ENCODE results near the gene CCNC. TPM values are rescaled to one million over a fixed set of nuclear protein-coding genes. Genes with fewer than 3 reads are reported as not detected.

CCNC gene
- total RNA-seq, 1 donor from 2014 or later, result 52.1 TPM

- H3K4me1 Mint-ChIP-seq (ENCODE audit: low read depth), result peaks cover 1% of the 10 kb centered on the region
Observed at GRCh38 chr6:99507648-99508047, 60.8 kb downstream of the CCNC start.

DNA sequence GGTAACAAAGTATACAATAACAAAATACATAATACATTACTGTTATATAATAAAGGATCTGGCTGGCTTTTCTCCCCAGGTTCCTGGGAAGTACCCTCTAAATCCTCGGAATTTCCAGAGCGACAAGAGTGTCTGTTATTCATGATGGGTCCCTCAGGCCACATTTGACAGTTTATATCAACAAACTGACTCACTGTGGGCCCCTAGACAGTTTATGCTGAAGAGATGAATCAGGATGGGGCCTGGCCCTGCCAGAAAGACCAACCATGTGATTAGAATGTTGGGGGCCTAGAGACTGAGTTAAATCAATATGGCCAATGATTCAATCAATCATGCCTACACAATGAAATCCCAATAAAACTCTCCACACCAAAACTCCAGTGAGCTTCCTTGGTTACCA, 66.7 kb downstream of the CCNC start:
- Mint-ChIP-seq H3K4me3 (ENCODE audit: low read depth) (no peak overlapping the region), H3K36me3 (ENCODE audit: low read depth) (peaks cover 37% of the 10 kb centered on the region), H3K27me3 (ENCODE audit: low read depth) (no peaks in the 10 kb centered on the region), H3K4me1 (ENCODE audit: low read depth) (no peaks in the 10 kb centered on the region), H3K9me3 (no peaks in the 10 kb centered on the region), H3K27ac (no peak overlapping the region)
- intact Hi-C loops (cut with micrococcal nuclease), result no loop called here
- no peak for DNase-seq (ENCODE audit: low spot score)

More at GRCh38 chr6:99507648-99508047, 60.8 kb downstream of the CCNC start:
- peaks cover 36% of the 10 kb centered on the region for H3K36me3 Mint-ChIP-seq (ENCODE audit: low read depth)
- DNase-seq (ENCODE audit: low spot score), result no peak
- no peaks in the 10 kb centered on the region for H3K27me3 Mint-ChIP-seq (ENCODE audit: low read depth)
- intact Hi-C loops (cut with micrococcal nuclease), result no loop called here
- no peak overlapping the region for H3K27ac Mint-ChIP-seq
- H3K4me3 Mint-ChIP-seq (ENCODE audit: low read depth), result no peak overlapping the region
- H3K9me3 Mint-ChIP-seq, result no peaks in the 10 kb centered on the region

- Mint-ChIP-seq H3K4me3 (ENCODE audit: low read depth) (no peak overlapping the region), H3K4me1 (ENCODE audit: low read depth) (no peaks in the 10 kb centered on the region), H3K36me3 (ENCODE audit: low read depth) (peaks cover 30% of the 10 kb centered on the region), H3K9me3 (no peaks in the 10 kb centered on the region), H3K27me3 (ENCODE audit: low read depth) (no peaks in the 10 kb centered on the region), H3K27ac (no peak overlapping the region)
- no peak for DNase-seq (ENCODE audit: low spot score)
- intact Hi-C loops (cut with micrococcal nuclease), result no loop called here
Observed at GRCh38 chr6:99498421-99498820, 70.0 kb downstream of the CCNC start.

DNA sequence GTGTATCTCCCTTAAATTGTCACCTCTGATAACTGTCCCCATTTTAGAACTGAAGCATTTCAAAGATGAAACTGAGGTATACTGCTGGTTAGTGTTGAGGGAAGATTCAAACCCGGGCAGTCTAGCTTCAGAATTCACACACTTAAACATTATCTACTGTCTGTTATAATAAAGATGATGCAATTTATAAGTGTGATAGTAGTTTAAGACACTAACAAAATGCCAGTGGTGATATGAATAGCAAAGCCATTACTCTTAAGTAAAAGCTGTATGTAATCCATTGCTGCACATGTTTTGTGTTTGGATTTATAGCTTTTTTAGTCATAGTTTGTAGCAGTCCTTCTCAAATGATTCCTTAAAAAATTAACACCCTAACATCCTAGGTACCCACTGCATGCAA, 73.0 kb downstream of the CCNC start:
- H3K36me3 Mint-ChIP-seq (ENCODE audit: low read depth), result peaks cover 12% of the 10 kb centered on the region
- H3K4me3 Mint-ChIP-seq (ENCODE audit: low read depth), result no peak overlapping the region
- H3K4me1 Mint-ChIP-seq (ENCODE audit: low read depth), result no peaks in the 10 kb centered on the region
- H3K27me3 Mint-ChIP-seq (ENCODE audit: low read depth), result no peaks in the 10 kb centered on the region
- no peaks in the 10 kb centered on the region for H3K9me3 Mint-ChIP-seq
- no peak for DNase-seq (ENCODE audit: low spot score)
- H3K27ac Mint-ChIP-seq, result no peak overlapping the region
- intact Hi-C loops (cut with micrococcal nuclease), result no loop called here

Other genes with a start within 250 kb of the CCNC start
- 0.25 TPM in 1 of 2 replicates, not detected in the other for gene FAXC, start 219.0 kb downstream of the CCNC start, total RNA-seq
- gene COQ3, start 174.5 kb downstream of the CCNC start, total RNA-seq, result 12.9 and 13.7 TPM in 2 replicates
- gene PNISR, start 143.4 kb downstream of the CCNC start, total RNA-seq, result 125 and 129 TPM in 2 replicates
- gene USP45, start 53.2 kb downstream of the CCNC start, total RNA-seq, result 15.6 and 16.8 TPM in 2 replicates
- not detected in 2 replicates for gene PRDM13, start 38.2 kb upstream of the CCNC start, total RNA-seq

Data from activated T-helper 2 cell treated with anti-CD3 and anti-CD28 coated beads, Interferon-gamma antibody, Interleukin-2, Interleukin-4, amounts not matched to agents 10 μg/mL and 5 μg/mL and 100 μg/mL, durations not matched to agents 14 hours and 24 hours and 36 hours (primary cell).